ENCODE results near the gene MRPL48. TPM values are rescaled to one million over a fixed set of nuclear protein-coding genes. Genes with fewer than 3 reads are reported as not detected.

MRPL48 gene
- total and polyA plus RNA-seq, 2 donors (not counting 1 experiment from before 2014, with no cell fraction given), result 19.1 to 28.3 TPM

DNA sequence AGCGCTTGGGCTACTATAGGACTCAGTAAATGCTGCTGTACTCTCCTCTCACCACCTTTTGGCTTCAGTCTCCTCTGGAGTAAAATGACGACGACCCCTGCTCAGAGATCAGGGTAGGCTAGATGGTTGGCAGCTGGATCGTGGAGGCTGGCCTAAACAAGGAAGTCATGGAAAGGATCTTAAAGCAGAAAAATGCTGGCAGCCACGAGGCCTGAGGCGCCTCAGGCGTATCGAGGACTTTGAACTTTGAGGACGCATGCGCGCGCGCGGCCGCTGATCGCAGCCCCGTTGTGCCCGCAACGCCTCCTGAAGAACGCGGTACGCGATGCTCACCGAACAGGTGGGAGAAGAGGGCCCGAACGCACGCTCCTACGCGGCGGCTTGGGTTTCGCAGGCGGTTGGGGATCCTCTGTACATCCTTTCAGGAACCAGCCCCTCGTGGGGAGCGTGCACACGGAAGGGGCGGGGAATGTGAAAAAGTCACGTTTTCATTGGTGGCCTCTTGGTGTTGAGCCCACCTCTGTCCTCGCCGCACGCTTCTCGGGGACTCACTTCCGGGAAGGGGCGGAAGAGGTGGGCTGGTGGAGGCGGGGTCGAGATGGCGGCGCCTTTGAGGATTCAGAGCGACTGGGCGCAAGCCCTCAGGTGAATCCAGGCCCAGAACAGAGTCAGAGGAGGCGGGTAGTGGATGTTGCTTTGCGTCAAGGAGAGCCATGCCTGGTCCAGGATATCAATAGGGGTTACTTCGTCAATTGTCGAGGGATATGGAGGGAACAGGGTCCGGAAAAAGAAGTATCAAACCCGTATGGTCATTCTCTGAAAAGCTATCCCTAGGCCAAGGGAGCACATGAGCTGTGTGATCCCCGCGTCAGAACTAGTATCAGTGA is 89.0 kb downstream of the MRPL48 start, which contains the start of the genes COA4 and PAAF1:
Gene COA4 (minus strand): TSS at position 423 of the 887 bp plus-strand sequence. CDS start 3,468 bp downstream, outside the sequence.
Gene PAAF1 (plus strand): TSS at position 576 of the 887 bp plus-strand sequence. CDS start 23 bp downstream, at position 599.
- ChIA-PET CTCF (interaction anchor here (0.6 kb wide), 1 partner anchor 1235 kb away, joined by 3 read pairs; no protein-coding TSS in a partner anchor), POLR2A (no interaction called here)
- H3K27ac ChIP-seq (ENCODE audit: low read length in 2 of 2), result peak within 1 kb of the TSS; percentile 45 to 71
- H3K4me3 ChIP-seq (ENCODE audit: control extremely low read depth in 1 of 5, extremely low read depth in 1 of 5, insufficient read depth in 1 of 5, low read depth in 2 of 5, low read length in 4 of 5), result peak within 1 kb of the TSS; percentile 76 to 88 (median 83)
- Mint-ChIP-seq H3K27ac (peak within 1 kb of the TSS; percentile 99), H3K4me1 (peaks cover 31% of the 10 kb centered on the region), H3K4me3 (peak within 1 kb of the TSS; percentile 99), H3K9me3 (ENCODE audit: insufficient read depth) (no peaks in the 10 kb centered on the region), H3K27me3 (no peaks in the 10 kb centered on the region)
- no peaks in the 10 kb centered on the region for H3K9me3 ChIP-seq (ENCODE audit: control extremely low read depth in 1 of 3, control insufficient read depth in 2 of 3, insufficient read depth in 1 of 3, low read length in 2 of 3)
- peak within 1 kb of the TSS; percentile 73 for H2AFZ ChIP-seq (ENCODE audit: insufficient read depth, low read depth, low read length, poor library complexity, severe bottlenecking)
- TF ChIP-seq, protein P1, sequence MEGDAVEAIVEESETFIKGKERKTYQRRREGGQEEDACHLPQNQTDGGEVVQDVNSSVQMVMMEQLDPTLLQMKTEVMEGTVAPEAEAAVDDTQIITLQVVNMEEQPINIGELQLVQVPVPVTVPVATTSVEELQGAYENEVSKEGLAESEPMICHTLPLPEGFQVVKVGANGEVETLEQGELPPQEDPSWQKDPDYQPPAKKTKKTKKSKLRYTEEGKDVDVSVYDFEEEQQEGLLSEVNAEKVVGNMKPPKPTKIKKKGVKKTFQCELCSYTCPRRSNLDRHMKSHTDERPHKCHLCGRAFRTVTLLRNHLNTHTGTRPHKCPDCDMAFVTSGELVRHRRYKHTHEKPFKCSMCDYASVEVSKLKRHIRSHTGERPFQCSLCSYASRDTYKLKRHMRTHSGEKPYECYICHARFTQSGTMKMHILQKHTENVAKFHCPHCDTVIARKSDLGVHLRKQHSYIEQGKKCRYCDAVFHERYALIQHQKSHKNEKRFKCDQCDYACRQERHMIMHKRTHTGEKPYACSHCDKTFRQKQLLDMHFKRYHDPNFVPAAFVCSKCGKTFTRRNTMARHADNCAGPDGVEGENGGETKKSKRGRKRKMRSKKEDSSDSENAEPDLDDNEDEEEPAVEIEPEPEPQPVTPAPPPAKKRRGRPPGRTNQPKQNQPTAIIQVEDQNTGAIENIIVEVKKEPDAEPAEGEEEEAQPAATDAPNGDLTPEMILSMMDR (IDR thresholded peaks at IDR 0.05), result no peak
- no peak for TF ChIP-seq EZH2 (IDR thresholded peaks at IDR 0.05; ENCODE audit: borderline replicate concordance, insufficient read depth, low read depth, low read length, poor library complexity, severe bottlenecking)
- H3K9ac ChIP-seq (ENCODE audit: low read length), result peak within 1 kb of the TSS; percentile 85
- DNase-seq (peak; percentile 97), ATAC-seq (ENCODE audit: low read depth) (peak; percentile 98)
- no peaks in the 10 kb centered on the region for H3K27me3 ChIP-seq (replicated peaks in 1 of 4; ENCODE audit: control extremely low read depth in 1 of 4, control insufficient read depth in 3 of 4, insufficient read depth in 4 of 4, low read length in 3 of 4)
- intact Hi-C loops (cut with micrococcal nuclease), result loop anchor here (1.0 to 2.0 kb wide), 3 partner anchors 88 to 294 kb away; partner anchors contain the start of genes C2CD3 and PPME1
- H3K4me1 ChIP-seq (ENCODE audit: control insufficient read depth in 2 of 2, insufficient read depth in 2 of 2, low read length in 2 of 2), result peaks cover 19 to 24% of the 10 kb centered on the region in 2 donors
- H3K4me2 ChIP-seq (replicated peaks; ENCODE audit: low read depth, low read length, poor library complexity, severe bottlenecking), result peak within 1 kb of the TSS; percentile 84
- WGBS (ENCODE audit: insufficient coverage), result under 1% methylated on average over 56 of the region's 57 CpGs
- no peaks in the 10 kb centered on the region for H4K20me1 ChIP-seq (ENCODE audit: control insufficient read depth, insufficient read depth, low read length, poor library complexity, severe bottlenecking)
- H3K79me2 ChIP-seq (ENCODE audit: control insufficient read depth, insufficient read depth, low read length), result peaks cover 68% of the 10 kb centered on the region
- H3K36me3 ChIP-seq (replicated peaks in 1 of 2; ENCODE audit: control extremely low read depth in 1 of 2, control insufficient read depth in 1 of 2, extremely low read depth in 1 of 2, insufficient read depth in 2 of 2, low read length in 1 of 2), result peaks cover 5 to 30% of the 10 kb centered on the region in 2 experiments

DNA sequence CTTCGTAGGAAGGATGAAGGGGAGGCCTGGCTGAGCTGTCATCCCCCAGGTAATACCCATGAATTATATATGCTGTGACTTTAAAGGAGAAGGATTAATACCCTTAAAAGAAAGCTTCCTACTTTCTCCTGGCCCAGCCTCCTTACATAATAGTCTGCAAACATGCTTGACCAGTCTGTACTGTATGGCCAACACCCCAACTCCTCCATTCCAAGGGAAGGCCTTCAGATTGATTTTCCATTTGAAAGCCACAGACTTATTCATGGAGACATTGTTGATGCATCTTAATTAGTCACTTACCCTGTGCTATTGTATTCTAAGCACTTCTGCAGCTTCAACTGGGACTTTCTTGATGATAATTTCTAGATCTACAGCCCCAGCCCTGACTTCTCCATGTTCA is 91.1 kb downstream of the MRPL48 start:
- no peaks in the 10 kb centered on the region for H3K9me3 ChIP-seq (ENCODE audit: control extremely low read depth in 1 of 3, control insufficient read depth in 2 of 3, insufficient read depth in 1 of 3, low read length in 2 of 3)
- H2AFZ ChIP-seq (ENCODE audit: insufficient read depth, low read depth, low read length, poor library complexity, severe bottlenecking), result no peak overlapping the region
- no peaks in the 10 kb centered on the region for H4K20me1 ChIP-seq (ENCODE audit: control insufficient read depth, insufficient read depth, low read length, poor library complexity, severe bottlenecking)
- ATAC-seq (ENCODE audit: low read depth), result no peak
- ChIA-PET POLR2A (no interaction called here), CTCF (no interaction called here)
- intact Hi-C loops (cut with micrococcal nuclease), result no loop called here
- peaks cover 19 to 24% of the 10 kb centered on the region in 2 donors for H3K4me1 ChIP-seq (ENCODE audit: control insufficient read depth in 2 of 2, insufficient read depth in 2 of 2, low read length in 2 of 2)
- no peak overlapping the region for H3K4me3 ChIP-seq (ENCODE audit: control extremely low read depth in 1 of 5, extremely low read depth in 1 of 5, insufficient read depth in 1 of 5, low read depth in 2 of 5, low read length in 4 of 5)
- no peak for DNase-seq
- H3K4me2 ChIP-seq (replicated peaks; ENCODE audit: low read depth, low read length, poor library complexity, severe bottlenecking), result no peak overlapping the region
- Mint-ChIP-seq H3K27ac (no peak overlapping the region), H3K27me3 (no peaks in the 10 kb centered on the region), H3K9me3 (ENCODE audit: insufficient read depth) (no peaks in the 10 kb centered on the region), H3K4me3 (peak overlapping the region; percentile 10), H3K4me1 (peaks cover 33% of the 10 kb centered on the region)
- TF ChIP-seq EZH2 (IDR thresholded peaks at IDR 0.05; ENCODE audit: borderline replicate concordance, insufficient read depth, low read depth, low read length, poor library complexity, severe bottlenecking), result no peak
- TF ChIP-seq, protein P1 (IDR thresholded peaks at IDR 0.05), result no peak
- no peak overlapping the region for H3K9ac ChIP-seq (ENCODE audit: low read length)
- WGBS (ENCODE audit: insufficient coverage), result no CpG with 5 or more reads among the region's 1 CpG
- H3K79me2 ChIP-seq (ENCODE audit: control insufficient read depth, insufficient read depth, low read length), result peaks cover 64% of the 10 kb centered on the region
- H3K27ac ChIP-seq (ENCODE audit: low read length in 2 of 2), result no peak overlapping the region
- H3K27me3 ChIP-seq (replicated peaks in 1 of 4; ENCODE audit: control extremely low read depth in 1 of 4, control insufficient read depth in 3 of 4, insufficient read depth in 4 of 4, low read length in 3 of 4), result no peaks in the 10 kb centered on the region
- peaks cover 5 to 14% of the 10 kb centered on the region in 2 experiments for H3K36me3 ChIP-seq (replicated peaks in 1 of 2; ENCODE audit: control extremely low read depth in 1 of 2, control insufficient read depth in 1 of 2, extremely low read depth in 1 of 2, insufficient read depth in 2 of 2, low read length in 1 of 2)
